OCI-LY3 (cell line): ENCODE data around the gene DNM3.

Source experiments
- EZH2phosphoT487 ChIP-seq: fragments of 200-600 bp; shearing (Covaris generic); IDR thresholded peaks from 2 replicates; pipeline ENCODE4 v1.6.1; 2018; ENCODE audit warnings: antibody characterized with exemption, mixed run types, low read depth
- TF ChIP-seq, protein P1 (sequence below): fragments of 200-600, 300-600 bp; sonication (generic); IDR thresholded peaks from 2 replicates; pipeline ENCODE4 v1.5.1; 2014; ENCODE audit warnings: antibody characterized with exemption, low read length, low read depth

DNA sequence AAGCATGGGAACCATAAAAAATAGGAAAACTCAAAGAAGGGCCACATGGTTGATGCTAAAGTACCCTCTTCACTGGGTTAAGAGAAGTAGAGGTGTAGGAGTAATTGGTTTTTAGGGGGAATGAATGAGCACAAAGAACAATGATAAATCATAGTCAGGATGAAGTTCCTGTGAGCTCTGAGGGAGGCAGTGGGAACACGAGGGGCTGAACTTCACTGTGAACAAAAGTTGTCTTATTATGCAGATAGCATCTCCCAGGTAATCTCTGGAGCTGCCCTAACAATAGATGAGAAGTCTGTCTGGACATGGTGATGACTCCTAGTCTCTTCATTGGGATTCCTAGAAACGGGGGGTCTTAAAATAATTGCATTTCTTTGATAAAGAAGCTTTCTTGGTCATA is 127.9 kb downstream of the DNM3 start:
- TF ChIP-seq, protein P1, sequence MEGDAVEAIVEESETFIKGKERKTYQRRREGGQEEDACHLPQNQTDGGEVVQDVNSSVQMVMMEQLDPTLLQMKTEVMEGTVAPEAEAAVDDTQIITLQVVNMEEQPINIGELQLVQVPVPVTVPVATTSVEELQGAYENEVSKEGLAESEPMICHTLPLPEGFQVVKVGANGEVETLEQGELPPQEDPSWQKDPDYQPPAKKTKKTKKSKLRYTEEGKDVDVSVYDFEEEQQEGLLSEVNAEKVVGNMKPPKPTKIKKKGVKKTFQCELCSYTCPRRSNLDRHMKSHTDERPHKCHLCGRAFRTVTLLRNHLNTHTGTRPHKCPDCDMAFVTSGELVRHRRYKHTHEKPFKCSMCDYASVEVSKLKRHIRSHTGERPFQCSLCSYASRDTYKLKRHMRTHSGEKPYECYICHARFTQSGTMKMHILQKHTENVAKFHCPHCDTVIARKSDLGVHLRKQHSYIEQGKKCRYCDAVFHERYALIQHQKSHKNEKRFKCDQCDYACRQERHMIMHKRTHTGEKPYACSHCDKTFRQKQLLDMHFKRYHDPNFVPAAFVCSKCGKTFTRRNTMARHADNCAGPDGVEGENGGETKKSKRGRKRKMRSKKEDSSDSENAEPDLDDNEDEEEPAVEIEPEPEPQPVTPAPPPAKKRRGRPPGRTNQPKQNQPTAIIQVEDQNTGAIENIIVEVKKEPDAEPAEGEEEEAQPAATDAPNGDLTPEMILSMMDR = no peak
- TF ChIP-seq EZH2phosphoT487 = no peak
